ENCODE measurements around the gene GPR132.

- no peak for TF ChIP-seq CTCF (IDR thresholded peaks at IDR 0.05 in 2 of 3, conservative IDR thresholded peaks at IDR 0.05 in 1 of 3; ENCODE audit: borderline replicate concordance in 1 of 3, insufficient read depth in 1 of 3, low read depth in 2 of 3, low read length in 2 of 3)
- no peak for TF ChIP-seq EGR1 (IDR thresholded peaks at IDR 0.05; ENCODE audit: low read depth)
- TF ChIP-seq SIN3A (IDR thresholded peaks at IDR 0.05; ENCODE audit: low read depth), result no peak
- no peak for TF ChIP-seq YY1 (IDR thresholded peaks at IDR 0.05; ENCODE audit: extremely low read depth, insufficient replicate concordance, low read depth, low read length)
- TF ChIP-seq POLR2AphosphoS5 (IDR thresholded peaks at IDR 0.05; ENCODE audit: low read depth, low read length), result no peak
- no peak for TF ChIP-seq REST (IDR thresholded peaks at IDR 0.05; ENCODE audit: low read depth)
- no peak for TF ChIP-seq ZBTB33 (IDR thresholded peaks at IDR 0.05; ENCODE audit: extremely low read depth, insufficient replicate concordance, low read length)
- no peak for TF ChIP-seq POLR2A (IDR thresholded peaks at IDR 0.05; ENCODE audit: borderline replicate concordance, extremely low read depth, insufficient read depth, insufficient read length)
- TF ChIP-seq MAX (IDR thresholded peaks at IDR 0.05), result no peak
- TF ChIP-seq RAD21 (IDR thresholded peaks at IDR 0.05; ENCODE audit: low read depth), result no peak
Observed at GRCh38 chr14:105053421-105053820, 11.8 kb downstream of the GPR132 start.
